Limb (tissue), 2 donors: ENCODE measurements around the gene CCL13.

Source experiments
- DNase-seq, 2 donors: peaks; one replicate each; pipeline ENCODE4 v3.0.0-alpha.2; 2016; ENCODE audit errors: extremely low spot score in 2 of 2

Gene CCL13

GRCh38 chr17:34384822-34385605 is 28.7 kb downstream of the CCL13 start:
- no peak for DNase-seq

GRCh38 chr17:34386343-34386696 is 30.0 kb downstream of the CCL13 start:
- no peak for DNase-seq

GRCh38 chr17:34386697-34387550 is 30.6 kb downstream of the CCL13 start:
- no peak for DNase-seq

GRCh38 chr17:34387566-34387965 is 31.3 kb downstream of the CCL13 start:
- no peak for DNase-seq

- DNase-seq = no peak
Observed at GRCh38 chr17:34389126-34389750, 33.0 kb downstream of the CCL13 start.

- DNase-seq = no peak
Observed at GRCh38 chr17:34390649-34391048, 34.4 kb downstream of the CCL13 start.

- DNase-seq = no peak
Observed at GRCh38 chr17:34391241-34391640, 35.0 kb downstream of the CCL13 start.

- no peak for DNase-seq
Observed at GRCh38 chr17:34393401-34393800, 37.1 kb downstream of the CCL13 start.

GRCh38 chr17:34397265-34397664 is 41.0 kb downstream of the CCL13 start:
- DNase-seq = no peak

GRCh38 chr17:34398990-34399389 is 42.7 kb downstream of the CCL13 start:
- DNase-seq = no peak

- DNase-seq = no peak
Observed at GRCh38 chr17:34399725-34400124, 43.4 kb downstream of the CCL13 start.

GRCh38 chr17:34400301-34400931 is 44.1 kb downstream of the CCL13 start:
- DNase-seq = no peak

- DNase-seq = no peak
Observed at GRCh38 chr17:34401165-34401564, 44.9 kb downstream of the CCL13 start.

- DNase-seq = no peak
Observed at GRCh38 chr17:34403006-34403405, 46.7 kb downstream of the CCL13 start.

- no peak for DNase-seq
Observed at GRCh38 chr17:34406226-34406625, 49.9 kb downstream of the CCL13 start.
